Gastrocnemius medialis (tissue), 4 donors: Measurements from ENCODE around the gene GPC6. TPM values are rescaled to one million over a fixed set of nuclear protein-coding genes. Genes with fewer than 3 reads are reported as not detected.

Source experiments
- ATAC-seq, 2 donors: fragments of 150-250 bp; one replicate each; pipeline ENCODE4 v1.9.1; 2016
- DNase-seq, 2 donors: peaks; one replicate each; pipeline ENCODE4 v3.0.0-alpha.2; 2019
- H3K27ac ChIP-seq, 4 donors: fragments of 200-600 bp; sonication (generic); 1 replicate in 1 of 4; 2 replicates in 3 of 4; pipeline ENCODE4 v1.5.1; 2016 to 2018; ENCODE audit warnings: mild to moderate bottlenecking in 2 of 4, moderate library complexity in 1 of 4
- H3K27me3 ChIP-seq, 3 donors: fragments of 200-600 bp; sonication (generic) in 2 of 3; 1 replicate in 1 of 3; 2 replicates in 2 of 3; pipeline versions ENCODE4 v1.5.1 to v1.6.0; 2016 to 2019; ENCODE audit warnings: mild to moderate bottlenecking in 1 of 3, moderate library complexity in 1 of 3
- H3K36me3 ChIP-seq, 2 donors: fragments of 200-600 bp; sonication (generic) in 1 of 2; one replicate each; pipeline ENCODE4 v1.5.1; 2017 to 2018
- H3K4me1 ChIP-seq, 2 donors: fragments of 200-600 bp; sonication (generic) in 1 of 2; one replicate each; pipeline ENCODE4 v1.5.1; 2016 to 2017; ENCODE audit warnings: mild to moderate bottlenecking in 2 of 2
- H3K4me3 ChIP-seq, 4 donors: fragments of 200-600 bp; sonication (generic) in 3 of 4; 1 replicate in 1 of 4; 2 replicates in 3 of 4; pipeline ENCODE4 v1.5.1; 2016 to 2019; ENCODE audit warnings: mild to moderate bottlenecking in 2 of 4
- H3K9me3 ChIP-seq, 3 donors: fragments of 200-600 bp; sonication (generic) in 2 of 3; 1 replicate in 1 of 3; 2 replicates in 2 of 3; pipeline ENCODE4 v1.5.1; 2016 to 2019
- CTCF ChIP-seq, 5 experiments: fragments of 450-650 bp in 3 of 5; fragments of 200-600 bp in 2 of 5; sonication (generic) in 2 of 5; IDR thresholded peaks in 4 of 5; conservative IDR thresholded peaks in 1 of 5; 1 replicate in 4 of 5; 2 replicates in 1 of 5; pipeline ENCODE4 v1.5.1; 2016 to 2019; ENCODE audit warnings: antibody characterized with exemption in 5 of 5, mild to moderate bottlenecking in 3 of 5, moderate library complexity in 3 of 5
- POLR2A ChIP-seq, 2 donors: fragments of 450-650 bp; IDR thresholded peaks; one replicate each; pipeline ENCODE4 v1.6.1; 2017; ENCODE audit warnings: antibody characterized with exemption in 2 of 2, mild to moderate bottlenecking in 2 of 2, moderate library complexity in 2 of 2
- in situ Hi-C, 4 donors: fragments of 200-750 bp; cut with MboI; loops; one replicate each; pipeline versions ENCODE4 v1.15.0 to v1.8.0; 2017; ENCODE audit warnings: low sequenced_read_pairs in 4 of 4
- intact Hi-C: fragments of 100-400 bp; cut with DNase I; formaldehyde crosslinking; loops from one replicate; pipeline ENCODE4 v1.15.1; 2023; ENCODE audit warnings: low total_unique reads
- total RNA-seq, 4 donors: library from RNA; depleted of rRNA; stranded (reverse); fragments of >200 nt; gene quantifications; one replicate each; pipeline versions ENCODE4 v1.1.0 to v1.2.3, GENCODE V29; 2016

GPC6 gene
- total RNA-seq, 4 donors from 2014 or later = 0.47 to 0.88 (median 0.59) TPM

- in situ Hi-C loops (no loop called here), intact Hi-C loops (no loop called here)
- no peaks in the 10 kb centered on the region for H3K4me1 ChIP-seq
- DNase-seq (no peak), ATAC-seq (no peak)
- no peaks in the 10 kb centered on the region for H3K36me3 ChIP-seq
- no peak overlapping the region for H3K4me3 ChIP-seq
- H3K27ac ChIP-seq = no peak overlapping the region
- no peaks in the 10 kb centered on the region for H3K9me3 ChIP-seq
- H3K27me3 ChIP-seq = no peaks in the 10 kb centered on the region
- no peak for TF ChIP-seq CTCF (IDR thresholded peaks at IDR 0.05 in 4 of 5, conservative IDR thresholded peaks at IDR 0.05 in 1 of 5)
- no peak for TF ChIP-seq POLR2A (IDR thresholded peaks at IDR 0.05)
Observed at GRCh38 chr13:93915269-93915809, 688.7 kb downstream of the GPC6 start.

GRCh38 chr13:93922063-93922855 is 695.7 kb downstream of the GPC6 start:
- ATAC-seq (no peak), DNase-seq (no peak)
- intact Hi-C loops = no loop called here
- Histone ChIP-seq H3K4me3 (no peak overlapping the region), H3K27ac (no peak overlapping the region), H3K27me3 (no peaks in the 10 kb centered on the region), H3K4me1 (no peaks in the 10 kb centered on the region), H3K9me3 (no peaks in the 10 kb centered on the region), H3K36me3 (no peaks in the 10 kb centered on the region)
- TF ChIP-seq POLR2A (IDR thresholded peaks at IDR 0.05) = no peak
- TF ChIP-seq CTCF (IDR thresholded peaks at IDR 0.05 in 4 of 5, conservative IDR thresholded peaks at IDR 0.05 in 1 of 5) = no peak
- in situ Hi-C loops = no loop called here

GRCh38 chr13:93925990-93926389 is 699.4 kb downstream of the GPC6 start:
- no peak overlapping the region for H3K4me3 ChIP-seq
- TF ChIP-seq CTCF (IDR thresholded peaks at IDR 0.05 in 4 of 5, conservative IDR thresholded peaks at IDR 0.05 in 1 of 5) = no peak
- TF ChIP-seq POLR2A (IDR thresholded peaks at IDR 0.05) = no peak
- ATAC-seq (no peak), DNase-seq (no peak)
- in situ Hi-C loops = no loop called here
- H3K27me3 ChIP-seq = no peaks in the 10 kb centered on the region
- intact Hi-C loops = no loop called here
- no peak overlapping the region for H3K27ac ChIP-seq
- H3K4me1 ChIP-seq = no peaks in the 10 kb centered on the region
- no peaks in the 10 kb centered on the region for H3K9me3 ChIP-seq
- H3K36me3 ChIP-seq = no peaks in the 10 kb centered on the region

- intact Hi-C loops (no loop called here), in situ Hi-C loops (no loop called here)
- no peaks in the 10 kb centered on the region for H3K27me3 ChIP-seq
- H3K4me1 ChIP-seq = no peaks in the 10 kb centered on the region
- DNase-seq (no peak), ATAC-seq (no peak)
- H3K27ac ChIP-seq = no peak overlapping the region
- H3K4me3 ChIP-seq = no peak overlapping the region
- TF ChIP-seq POLR2A (IDR thresholded peaks at IDR 0.05) (no peak), CTCF (IDR thresholded peaks at IDR 0.05 in 4 of 5, conservative IDR thresholded peaks at IDR 0.05 in 1 of 5) (no peak)
- no peaks in the 10 kb centered on the region for H3K36me3 ChIP-seq
- H3K9me3 ChIP-seq = no peaks in the 10 kb centered on the region
Observed at GRCh38 chr13:93926425-93926824, 699.8 kb downstream of the GPC6 start.
